Measurements from ENCODE around the gene TAC3.
"Not testable (repeated sequence)": the region's sequence is repeated elsewhere in the genome, so short reads cannot be mapped to it uniquely, and the experiment has no call there.

GRCh38 chr12:56968910-56969309 lies 47.4 kb downstream of the TAC3 start:
- TF ChIP-seq, protein P1, sequence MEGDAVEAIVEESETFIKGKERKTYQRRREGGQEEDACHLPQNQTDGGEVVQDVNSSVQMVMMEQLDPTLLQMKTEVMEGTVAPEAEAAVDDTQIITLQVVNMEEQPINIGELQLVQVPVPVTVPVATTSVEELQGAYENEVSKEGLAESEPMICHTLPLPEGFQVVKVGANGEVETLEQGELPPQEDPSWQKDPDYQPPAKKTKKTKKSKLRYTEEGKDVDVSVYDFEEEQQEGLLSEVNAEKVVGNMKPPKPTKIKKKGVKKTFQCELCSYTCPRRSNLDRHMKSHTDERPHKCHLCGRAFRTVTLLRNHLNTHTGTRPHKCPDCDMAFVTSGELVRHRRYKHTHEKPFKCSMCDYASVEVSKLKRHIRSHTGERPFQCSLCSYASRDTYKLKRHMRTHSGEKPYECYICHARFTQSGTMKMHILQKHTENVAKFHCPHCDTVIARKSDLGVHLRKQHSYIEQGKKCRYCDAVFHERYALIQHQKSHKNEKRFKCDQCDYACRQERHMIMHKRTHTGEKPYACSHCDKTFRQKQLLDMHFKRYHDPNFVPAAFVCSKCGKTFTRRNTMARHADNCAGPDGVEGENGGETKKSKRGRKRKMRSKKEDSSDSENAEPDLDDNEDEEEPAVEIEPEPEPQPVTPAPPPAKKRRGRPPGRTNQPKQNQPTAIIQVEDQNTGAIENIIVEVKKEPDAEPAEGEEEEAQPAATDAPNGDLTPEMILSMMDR (IDR thresholded peaks at IDR 0.05; ENCODE audit: borderline replicate concordance, extremely low read depth, low read length, poor library complexity, severe bottlenecking): not testable (repeated sequence)
- TF ChIP-seq EZH2 (IDR thresholded peaks at IDR 0.05; ENCODE audit: borderline replicate concordance, low read depth, low read length, severe bottlenecking): not testable (repeated sequence)
